Osteoblast (primary cell): ENCODE measurements around the gene FAM227A. TPM values are rescaled to one million over a fixed set of nuclear protein-coding genes. Genes with fewer than 3 reads are reported as not detected.

Experiments used
- DNase-seq: peaks from one replicate; pipeline ENCODE4 v3.0.0; 2011; ENCODE audit warnings: low spot score, mixed read lengths; ENCODE audit not compliant: insufficient read length; ENCODE audit errors: missing footprints
- H2AFZ ChIP-seq: 2 replicates; pipeline ENCODE4 v1.6.0; 2011; ENCODE audit warnings: mild to moderate bottlenecking, low read length
- H3K27ac ChIP-seq: 2 replicates; pipeline ENCODE4 v1.5.1; 2011; ENCODE audit warnings: mild to moderate bottlenecking, low read depth, low read length, moderate library complexity
- H3K27me3 ChIP-seq: 2 replicates; pipeline ENCODE4 v1.6.0; 2012; ENCODE audit warnings: mild to moderate bottlenecking, control low read depth, inconsistent platforms, low read length, moderate library complexity; ENCODE audit not compliant: insufficient read depth
- H3K36me3 ChIP-seq: 2 replicates; pipeline ENCODE4 v1.5.1; 2011; ENCODE audit warnings: mild to moderate bottlenecking, low read length, control low read depth, moderate library complexity; ENCODE audit not compliant: insufficient read depth
- H3K4me1 ChIP-seq: 2 replicates; pipeline ENCODE4 v1.5.1; 2011; ENCODE audit warnings: mild to moderate bottlenecking, low read length, control low read depth, moderate library complexity; ENCODE audit not compliant: insufficient read depth
- H3K4me2 ChIP-seq: 2 replicates; pipeline ENCODE4 v1.6.0; 2011; ENCODE audit warnings: mild to moderate bottlenecking, low read length; ENCODE audit not compliant: insufficient read depth
- H3K4me3 ChIP-seq: fragments of 200-600 bp; sonication (generic); 3 replicates; pipeline ENCODE4 v1.5.1; 2012; ENCODE audit warnings: mild to moderate bottlenecking, low read length, inconsistent platforms; ENCODE audit not compliant: insufficient read depth
- H3K79me2 ChIP-seq: 2 replicates; pipeline ENCODE4 v1.6.0; 2012; ENCODE audit warnings: mild to moderate bottlenecking, low read length, control low read depth, inconsistent platforms; ENCODE audit not compliant: insufficient read depth
- H3K9me3 ChIP-seq: 2 replicates; pipeline ENCODE4 v1.5.1; 2011; ENCODE audit warnings: low read depth, low read length, control low read depth
- H4K20me1 ChIP-seq: 2 replicates; pipeline ENCODE4 v1.6.0; 2012; ENCODE audit warnings: mild to moderate bottlenecking, low read length, control low read depth; ENCODE audit not compliant: insufficient read depth
- total RNA-seq: library from RNA; depleted of rRNA; stranded (reverse); fragments of >200 nt; gene quantifications from 2 replicates; pipeline ENCODE4 v1.2.3, GENCODE V29; 2012
- TF ChIP-seq, protein P1 (sequence below): IDR thresholded peaks from 2 replicates; pipeline ENCODE4 v1.5.1; 2011; ENCODE audit warnings: mild to moderate bottlenecking, low read depth, low read length, moderate library complexity; ENCODE audit errors: extremely low read depth

Gene FAM227A
- total RNA-seq, 1 donor, result 3.3 TPM

- TF ChIP-seq, protein P1, sequence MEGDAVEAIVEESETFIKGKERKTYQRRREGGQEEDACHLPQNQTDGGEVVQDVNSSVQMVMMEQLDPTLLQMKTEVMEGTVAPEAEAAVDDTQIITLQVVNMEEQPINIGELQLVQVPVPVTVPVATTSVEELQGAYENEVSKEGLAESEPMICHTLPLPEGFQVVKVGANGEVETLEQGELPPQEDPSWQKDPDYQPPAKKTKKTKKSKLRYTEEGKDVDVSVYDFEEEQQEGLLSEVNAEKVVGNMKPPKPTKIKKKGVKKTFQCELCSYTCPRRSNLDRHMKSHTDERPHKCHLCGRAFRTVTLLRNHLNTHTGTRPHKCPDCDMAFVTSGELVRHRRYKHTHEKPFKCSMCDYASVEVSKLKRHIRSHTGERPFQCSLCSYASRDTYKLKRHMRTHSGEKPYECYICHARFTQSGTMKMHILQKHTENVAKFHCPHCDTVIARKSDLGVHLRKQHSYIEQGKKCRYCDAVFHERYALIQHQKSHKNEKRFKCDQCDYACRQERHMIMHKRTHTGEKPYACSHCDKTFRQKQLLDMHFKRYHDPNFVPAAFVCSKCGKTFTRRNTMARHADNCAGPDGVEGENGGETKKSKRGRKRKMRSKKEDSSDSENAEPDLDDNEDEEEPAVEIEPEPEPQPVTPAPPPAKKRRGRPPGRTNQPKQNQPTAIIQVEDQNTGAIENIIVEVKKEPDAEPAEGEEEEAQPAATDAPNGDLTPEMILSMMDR, result no peak
- Histone ChIP-seq H4K20me1 (no peaks in the 10 kb centered on the region), H3K27me3 (no peaks in the 10 kb centered on the region), H3K27ac (no peak overlapping the region), H3K36me3 (peaks cover 3% of the 10 kb centered on the region), H3K9me3 (no peaks in the 10 kb centered on the region), H3K4me2 (no peak overlapping the region), H2AFZ (no peak overlapping the region), H3K4me1 (no peaks in the 10 kb centered on the region), H3K4me3 (no peak overlapping the region), H3K79me2 (no peaks in the 10 kb centered on the region)
- DNase-seq, result no peak
Measured at GRCh38 chr22:38629108-38629507, 27.1 kb downstream of the FAM227A start.

GRCh38 chr22:38628444-38628843 lies 27.7 kb downstream of the FAM227A start:
- no peak for DNase-seq
- H3K27me3 ChIP-seq, result no peaks in the 10 kb centered on the region

GRCh38 chr22:38623351-38623750 lies 32.8 kb downstream of the FAM227A start:
- H3K27ac ChIP-seq, result no peak overlapping the region
- H3K9me3 ChIP-seq, result no peaks in the 10 kb centered on the region
- no peak for DNase-seq
- no peaks in the 10 kb centered on the region for H3K27me3 ChIP-seq
- H4K20me1 ChIP-seq, result no peaks in the 10 kb centered on the region
- no peaks in the 10 kb centered on the region for H3K4me1 ChIP-seq
- H2AFZ ChIP-seq, result no peak overlapping the region
- H3K79me2 ChIP-seq, result no peaks in the 10 kb centered on the region
- H3K4me2 ChIP-seq, result no peak overlapping the region
- TF ChIP-seq, protein P1, result no peak
- no peak overlapping the region for H3K4me3 ChIP-seq
- H3K36me3 ChIP-seq, result peaks cover 3% of the 10 kb centered on the region

More at GRCh38 chr22:38628444-38628843, 27.7 kb downstream of the FAM227A start:
- Histone ChIP-seq H3K36me3 (peaks cover 3% of the 10 kb centered on the region), H3K4me2 (no peak overlapping the region), H3K9me3 (no peaks in the 10 kb centered on the region), H4K20me1 (no peaks in the 10 kb centered on the region), H2AFZ (no peak overlapping the region), H3K4me1 (no peaks in the 10 kb centered on the region), H3K4me3 (no peak overlapping the region), H3K27ac (no peak overlapping the region), H3K79me2 (no peaks in the 10 kb centered on the region)
- TF ChIP-seq, protein P1, result no peak

DNA sequence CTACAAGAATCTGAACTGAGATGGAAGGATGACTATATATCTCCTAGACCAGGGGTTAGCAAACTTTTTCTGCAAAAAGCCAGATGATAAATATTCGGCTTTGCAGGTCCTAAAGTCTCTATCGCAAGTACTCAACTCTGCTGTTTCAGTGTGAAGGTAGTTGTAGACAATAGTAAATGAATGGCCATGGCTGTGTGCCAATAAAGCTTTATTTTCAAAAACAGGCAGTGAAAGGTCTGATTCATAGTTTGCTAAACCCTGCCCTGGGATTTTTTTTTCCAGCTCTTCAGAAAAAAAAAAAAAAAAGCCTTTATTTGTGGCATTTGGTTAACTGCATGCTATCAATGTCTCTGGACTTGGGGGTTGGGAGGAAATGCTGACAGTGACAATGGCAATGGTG lies 37.5 kb downstream of the FAM227A start:
- Histone ChIP-seq H3K27me3 (no peaks in the 10 kb centered on the region), H3K9me3 (no peaks in the 10 kb centered on the region), H3K4me1 (no peaks in the 10 kb centered on the region), H3K79me2 (no peaks in the 10 kb centered on the region), H3K36me3 (no peaks in the 10 kb centered on the region), H3K27ac (no peak overlapping the region), H2AFZ (no peak overlapping the region), H3K4me3 (no peak overlapping the region), H3K4me2 (no peak overlapping the region), H4K20me1 (no peaks in the 10 kb centered on the region)
- TF ChIP-seq, protein P1, result no peak
- DNase-seq, result no peak
